HG02588 (cell line): ENCODE data around the gene CUBN.

Source experiments
- ATAC-seq: cut with Tn5 transposase; IDR thresholded peaks from one replicate; pipeline ENCODE4 v1.9.1; 2021; ENCODE audit warnings: mild to moderate bottlenecking, moderate library complexity; ENCODE audit not compliant: unreplicated experiment

The CUBN gene

DNA sequence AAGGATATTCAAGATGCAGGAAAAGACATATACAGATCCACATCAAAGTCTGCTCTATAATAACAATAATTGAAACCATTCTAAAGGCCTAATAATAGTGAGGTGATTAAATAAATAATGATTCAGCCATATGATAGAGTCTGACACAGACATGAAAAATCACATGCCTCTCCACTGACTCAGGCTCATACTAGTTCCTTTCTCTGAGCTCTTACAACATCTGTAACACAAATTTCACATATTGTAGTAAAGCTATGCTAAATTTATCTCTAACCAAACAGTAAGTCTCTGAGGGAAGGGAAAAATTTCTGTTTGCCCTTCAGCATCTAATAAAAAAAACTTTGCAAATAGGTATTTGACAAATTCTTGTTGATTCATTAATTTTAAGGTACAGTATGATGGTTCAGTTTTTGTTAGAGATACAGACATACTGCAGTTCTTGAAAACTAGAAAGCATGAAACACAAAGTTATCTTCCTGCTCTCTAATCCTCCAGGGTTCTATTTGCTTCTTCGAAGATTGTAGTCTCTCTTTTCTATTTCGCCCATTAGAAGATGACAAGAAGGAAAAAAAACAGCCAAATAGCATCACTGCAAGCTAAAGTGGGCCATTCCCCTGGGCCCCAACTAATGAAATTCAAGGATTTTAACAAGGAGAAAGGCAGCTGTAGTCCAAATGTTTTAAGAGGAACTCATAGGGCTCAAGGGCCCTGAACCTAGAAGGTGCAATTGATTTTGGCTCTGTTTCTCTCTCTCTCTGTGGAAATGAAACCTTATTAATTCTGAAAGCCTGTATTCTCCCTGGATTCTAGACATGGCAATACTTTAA is 53.9 kb downstream of the CUBN start:
- ATAC-seq: no peak

DNA sequence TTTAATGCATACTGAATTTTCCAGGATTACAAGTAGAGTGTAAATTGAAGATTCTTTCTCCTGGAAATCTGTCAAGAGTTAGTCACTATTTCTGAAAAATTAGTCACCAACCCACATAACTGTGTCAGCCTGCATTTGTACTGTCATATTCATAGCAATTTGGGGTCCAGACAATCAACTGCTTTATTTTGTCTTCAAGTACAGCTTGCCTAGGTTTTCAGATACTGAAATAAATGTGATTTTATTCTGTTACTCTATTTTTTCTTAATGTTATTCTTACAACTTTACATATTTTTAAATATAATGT is 55.1 kb downstream of the CUBN start:
- no peak for ATAC-seq

DNA sequence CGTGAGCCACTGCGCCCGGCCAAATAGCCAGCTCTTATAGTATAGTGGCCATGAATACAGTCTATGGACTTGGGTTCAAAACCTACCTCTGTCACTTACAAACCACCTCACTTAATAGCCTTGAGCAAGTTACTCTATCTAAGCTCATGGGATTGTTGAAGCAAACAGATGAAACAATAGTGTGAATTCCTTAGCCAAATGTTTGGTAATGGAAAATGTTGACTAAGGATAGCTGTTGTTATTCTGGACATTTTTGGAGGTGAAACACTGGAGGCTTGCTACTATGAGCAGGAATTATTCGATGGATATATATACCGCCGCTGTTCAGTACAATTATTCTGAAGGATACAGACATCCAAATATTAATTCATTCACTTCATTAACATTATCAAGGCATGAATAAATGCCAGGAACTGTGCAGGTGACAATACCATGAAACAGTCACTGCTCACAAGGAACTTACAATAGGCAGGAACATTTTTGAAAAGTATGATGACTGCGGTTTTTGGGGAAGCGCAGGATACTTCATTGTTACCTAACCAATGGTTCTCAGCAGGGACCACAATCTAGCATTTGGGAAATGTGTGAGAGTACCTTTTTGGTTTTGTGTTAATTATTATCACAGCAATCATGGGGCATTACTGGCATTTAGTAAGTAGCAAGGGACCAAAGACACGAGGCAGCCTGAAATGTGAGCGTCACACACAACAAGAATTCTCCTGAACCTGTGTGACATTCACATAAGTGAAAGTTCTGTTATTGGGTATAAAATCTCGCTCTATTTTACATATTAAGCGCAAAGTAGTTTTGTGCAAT is 55.7 kb downstream of the CUBN start:
- no peak for ATAC-seq

DNA sequence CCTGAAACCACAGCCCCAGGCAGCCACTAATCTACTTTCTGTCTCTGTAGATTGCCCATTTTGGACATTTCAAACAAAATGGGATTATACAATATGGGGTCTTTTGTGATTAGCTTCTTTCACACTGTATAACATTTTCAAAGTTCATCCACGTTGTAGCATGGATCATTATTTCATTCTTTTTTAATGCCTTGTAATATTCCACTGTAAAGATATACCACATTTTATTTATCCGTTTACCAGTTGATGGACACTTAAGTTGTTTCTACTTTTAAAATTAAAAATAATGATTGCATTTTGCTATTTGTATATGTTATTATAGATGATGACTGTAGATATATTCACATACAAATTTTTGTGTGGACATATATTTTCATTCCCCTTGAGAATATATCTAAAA is 60.7 kb downstream of the CUBN start:
- ATAC-seq: no peak

DNA sequence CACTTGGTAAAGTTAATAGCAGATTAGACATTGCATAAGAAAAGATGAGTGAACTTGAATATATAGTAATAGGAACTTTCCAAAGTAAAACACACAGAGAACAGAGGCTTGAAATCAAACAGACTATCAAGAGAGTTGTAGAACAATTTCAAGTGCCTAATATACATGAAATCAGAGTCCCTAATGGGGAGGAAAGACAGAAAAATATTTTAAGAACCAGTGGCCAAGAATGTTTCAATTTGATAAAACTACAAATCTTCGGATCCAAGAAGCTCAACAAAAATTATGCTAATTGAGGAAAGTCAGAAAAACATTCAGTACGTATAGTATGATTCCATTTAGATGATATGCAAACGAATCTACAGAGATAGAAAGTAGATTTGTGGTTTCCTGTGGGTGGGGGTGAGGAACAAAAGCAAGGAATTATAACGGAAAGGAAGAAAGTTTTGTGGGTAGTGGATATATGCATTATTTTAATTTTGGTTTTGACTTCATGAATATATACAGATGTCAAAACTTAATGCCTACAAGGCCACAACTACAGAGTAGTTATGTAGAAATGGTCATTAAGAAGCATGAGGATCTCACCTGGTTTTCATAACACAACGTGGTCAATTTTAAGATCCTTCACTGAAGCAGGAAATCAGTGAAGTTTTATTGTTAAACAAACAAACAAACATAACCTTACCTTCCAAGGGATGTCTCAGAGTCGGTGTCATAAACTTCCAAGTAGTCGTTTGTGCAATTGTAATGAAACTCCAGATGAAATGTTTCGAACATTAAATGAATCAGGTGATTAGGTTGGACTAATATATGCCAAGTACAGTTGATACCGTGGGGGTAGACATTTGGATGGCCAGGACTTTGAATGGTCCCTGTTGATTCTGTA is 62.0 kb downstream of the CUBN start:
- ATAC-seq: no peak

DNA sequence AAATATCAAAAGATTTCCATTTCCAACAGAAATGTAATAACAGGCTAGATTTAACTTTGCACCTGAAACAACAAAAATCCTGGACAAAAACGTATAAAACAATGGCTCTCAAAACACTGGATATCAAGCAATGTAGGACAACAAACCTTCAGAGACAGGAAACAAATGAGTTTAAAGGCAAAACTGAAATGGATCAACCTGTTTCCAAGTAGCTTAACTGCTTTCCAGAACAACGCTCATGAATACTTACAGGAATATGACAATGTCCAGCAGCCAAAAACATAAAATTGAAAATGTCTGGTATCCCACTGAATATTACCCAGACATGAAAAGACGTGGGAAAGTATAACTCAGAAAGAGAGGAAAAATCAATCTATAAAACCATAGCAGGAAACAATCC is 62.8 kb downstream of the CUBN start:
- ATAC-seq: no peak

DNA sequence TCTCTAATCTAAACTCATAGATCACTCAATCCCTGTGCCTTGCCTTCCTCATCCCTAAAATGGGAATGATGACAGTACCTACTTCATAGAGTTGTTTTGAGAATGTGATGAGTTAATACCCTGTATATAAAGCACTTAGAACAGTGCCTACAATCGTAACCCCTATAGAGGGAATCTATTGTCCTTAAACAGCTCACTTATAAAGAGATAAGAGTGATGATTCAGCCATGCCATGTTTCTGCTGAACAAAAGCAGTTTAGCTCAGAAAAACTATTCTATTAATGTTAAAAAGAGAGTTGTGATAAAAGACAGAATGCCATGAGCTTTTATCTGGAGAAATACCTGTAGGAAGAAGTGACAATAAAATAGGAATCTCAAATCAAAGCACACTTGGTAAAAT is 63.6 kb downstream of the CUBN start:
- ATAC-seq: no peak

DNA sequence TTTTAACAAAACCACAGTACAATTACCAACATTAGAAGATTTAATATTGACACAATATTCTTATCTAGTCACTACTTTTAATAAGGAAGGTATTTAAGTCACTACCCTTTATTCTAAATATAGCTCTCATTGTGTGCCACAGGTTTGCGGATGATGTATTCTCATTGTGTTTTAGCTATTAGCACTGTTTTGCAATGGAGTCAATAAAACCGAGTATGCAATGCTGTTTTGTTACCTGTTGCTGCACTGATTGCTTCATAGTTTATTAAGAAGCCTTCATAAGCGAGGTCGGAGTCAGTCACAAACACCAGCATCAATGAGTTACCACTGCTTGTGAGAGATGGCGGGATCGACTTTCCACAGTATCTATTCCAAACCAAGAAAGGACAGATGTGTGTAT is 64.3 kb downstream of the CUBN start:
- no peak for ATAC-seq

DNA sequence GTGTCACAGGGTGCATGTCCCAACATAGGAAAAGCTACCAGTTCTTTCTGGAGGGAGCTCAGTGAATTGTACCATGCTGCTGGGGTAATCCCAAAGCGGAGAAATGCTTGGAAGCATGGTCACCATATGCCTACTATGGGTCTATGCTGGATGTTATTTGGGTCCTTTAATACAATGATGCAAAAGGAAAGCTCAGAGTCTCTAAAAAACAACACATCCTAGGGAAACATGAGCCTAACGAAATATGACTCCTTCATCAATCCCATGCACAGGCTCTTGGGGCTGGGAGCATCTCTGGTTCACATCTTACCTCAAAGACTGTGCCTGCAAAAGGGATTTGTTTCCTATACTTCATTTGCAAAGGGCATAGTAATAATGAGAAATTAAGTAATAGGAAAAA is 65.2 kb downstream of the CUBN start:
- no peak for ATAC-seq

DNA sequence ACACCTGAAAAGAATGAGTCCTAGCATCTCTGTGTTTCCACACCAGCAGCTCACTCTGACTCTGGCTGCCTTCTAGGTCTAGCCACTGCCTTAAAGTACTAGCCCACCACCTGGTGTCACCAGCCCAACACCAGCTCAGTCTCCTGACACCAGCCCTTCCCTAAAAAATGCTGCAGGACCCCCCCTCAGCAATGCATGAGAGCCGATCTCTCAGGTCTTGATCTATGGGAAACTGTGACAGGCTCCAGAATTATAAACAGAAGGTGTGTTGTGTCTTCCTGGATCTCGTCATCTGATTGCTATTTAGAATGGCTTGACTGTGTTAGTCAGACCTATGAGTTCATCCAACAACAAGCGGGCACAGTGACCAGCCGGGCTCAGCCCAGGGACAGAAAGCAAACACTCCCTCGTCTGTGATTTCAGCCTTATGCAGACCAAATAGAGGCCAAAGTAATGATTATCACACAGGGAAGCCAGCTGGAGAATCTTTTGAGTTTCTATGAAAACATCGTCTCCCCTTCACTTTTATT is 66.6 kb downstream of the CUBN start:
- ATAC-seq: no peak

DNA sequence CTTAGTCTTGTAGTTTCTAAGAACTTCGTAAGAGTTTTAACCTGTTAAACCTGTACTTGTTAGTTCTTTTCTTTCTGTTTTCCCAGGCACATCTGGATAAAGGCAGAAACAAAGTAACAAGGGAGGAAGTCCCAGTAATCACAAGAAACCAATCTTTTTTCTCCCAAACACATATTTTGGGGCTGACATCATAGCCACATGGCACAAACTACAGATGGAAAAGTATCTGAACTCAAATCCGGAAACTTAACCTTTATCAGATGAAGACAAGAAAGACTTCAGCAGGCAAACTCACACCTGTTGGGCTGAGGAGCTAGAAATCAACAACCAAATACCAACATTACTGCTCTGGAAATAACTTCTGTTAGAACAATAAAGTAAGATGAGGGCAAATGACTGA is 67.1 kb downstream of the CUBN start:
- ATAC-seq: no peak

DNA sequence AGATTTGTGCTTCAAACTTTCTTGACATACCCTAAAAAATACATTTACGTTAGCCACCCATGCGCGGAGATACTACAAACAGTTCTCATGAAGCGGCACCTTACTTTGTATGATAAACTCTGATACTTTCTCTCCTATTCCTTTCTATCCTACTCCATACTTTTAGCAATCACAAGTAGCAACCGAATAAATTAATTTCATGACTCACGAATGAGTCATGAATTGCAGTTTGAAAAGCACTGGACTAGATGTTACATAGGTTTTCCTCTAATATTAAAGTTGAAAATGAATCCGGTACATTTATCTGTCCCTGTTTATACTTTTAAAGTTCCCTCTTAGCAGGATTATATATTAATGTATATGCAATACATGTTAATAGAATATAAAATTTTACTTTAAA is 67.6 kb downstream of the CUBN start:
- ATAC-seq: no peak

DNA sequence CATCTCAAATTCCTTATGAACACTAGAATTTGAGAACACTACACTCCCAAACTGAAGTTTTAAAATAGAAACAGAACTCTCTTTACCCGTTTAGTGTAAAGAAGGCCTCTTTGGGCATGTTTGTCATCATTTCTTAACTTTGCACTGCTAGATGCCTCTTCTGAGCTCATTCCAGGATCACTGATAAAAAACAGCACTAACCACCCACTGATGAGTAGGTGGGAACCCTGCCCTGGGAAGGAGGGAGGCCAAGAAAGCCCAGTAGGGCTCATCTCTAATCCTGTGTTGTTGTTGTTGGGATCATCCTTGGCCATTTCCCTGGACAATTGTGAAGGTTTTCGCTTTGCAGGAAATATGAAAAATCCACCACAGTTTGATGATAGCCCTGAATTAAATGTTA is 68.2 kb downstream of the CUBN start:
- ATAC-seq: no peak

DNA sequence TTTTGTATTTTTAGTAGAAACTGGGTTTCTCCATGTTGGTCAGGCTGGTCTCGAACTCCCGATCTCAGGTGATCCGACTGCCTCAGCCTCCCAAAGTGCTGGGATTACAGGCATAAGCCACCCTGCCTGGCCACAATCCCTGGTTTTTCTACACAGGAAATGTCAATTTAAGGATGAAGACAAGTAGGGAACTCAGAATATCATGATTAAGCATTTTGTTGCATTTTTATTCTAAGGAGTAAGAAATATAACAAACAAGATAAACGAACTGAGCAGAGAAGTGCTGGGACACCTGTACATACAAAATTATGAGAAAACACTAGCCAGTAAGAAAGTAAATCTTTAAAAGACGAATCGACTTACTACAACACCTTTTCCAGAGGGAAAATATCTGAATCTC is 69.3 kb downstream of the CUBN start:
- no peak for ATAC-seq

DNA sequence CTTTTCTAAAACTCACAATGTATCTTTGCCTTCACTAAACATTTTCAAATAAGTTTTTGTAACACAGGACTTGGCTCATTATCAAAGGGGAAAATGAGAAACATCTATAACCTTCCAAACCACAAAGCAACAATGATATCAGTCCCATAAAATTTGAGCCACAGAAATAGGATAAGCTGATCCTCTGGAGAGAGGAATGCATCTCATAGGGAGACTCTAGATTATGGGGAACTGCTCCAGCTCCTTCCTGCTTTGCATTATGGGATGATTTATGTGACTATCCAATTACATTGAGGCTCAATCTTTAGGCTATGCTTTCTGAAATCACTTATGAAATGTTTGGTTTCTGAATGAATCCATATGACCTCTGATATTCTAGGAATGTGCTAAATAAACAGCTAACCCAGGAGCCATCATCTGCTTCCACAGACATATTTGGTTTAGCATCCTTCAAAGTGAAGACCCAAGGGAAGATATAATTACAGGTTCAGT is 70.4 kb downstream of the CUBN start:
- ATAC-seq: no peak

DNA sequence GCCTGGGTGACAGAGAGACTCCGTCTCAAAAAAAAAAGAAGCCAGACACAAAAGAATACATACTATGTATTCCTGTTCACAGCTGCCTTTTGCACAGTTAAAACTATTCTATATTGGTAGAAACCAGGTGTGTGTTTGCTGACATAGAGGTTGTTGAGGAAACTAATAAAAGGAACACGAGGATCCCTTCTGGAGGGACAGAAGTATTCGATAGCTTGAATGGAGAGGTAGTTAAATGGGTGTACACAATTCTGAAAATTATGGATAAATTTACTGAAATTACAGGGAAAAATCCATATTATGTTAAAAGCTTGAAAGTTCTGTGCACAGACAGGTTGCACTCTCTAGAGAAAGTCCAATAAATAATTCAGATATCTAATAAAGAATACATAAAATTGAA is 71.5 kb downstream of the CUBN start:
- no peak for ATAC-seq

DNA sequence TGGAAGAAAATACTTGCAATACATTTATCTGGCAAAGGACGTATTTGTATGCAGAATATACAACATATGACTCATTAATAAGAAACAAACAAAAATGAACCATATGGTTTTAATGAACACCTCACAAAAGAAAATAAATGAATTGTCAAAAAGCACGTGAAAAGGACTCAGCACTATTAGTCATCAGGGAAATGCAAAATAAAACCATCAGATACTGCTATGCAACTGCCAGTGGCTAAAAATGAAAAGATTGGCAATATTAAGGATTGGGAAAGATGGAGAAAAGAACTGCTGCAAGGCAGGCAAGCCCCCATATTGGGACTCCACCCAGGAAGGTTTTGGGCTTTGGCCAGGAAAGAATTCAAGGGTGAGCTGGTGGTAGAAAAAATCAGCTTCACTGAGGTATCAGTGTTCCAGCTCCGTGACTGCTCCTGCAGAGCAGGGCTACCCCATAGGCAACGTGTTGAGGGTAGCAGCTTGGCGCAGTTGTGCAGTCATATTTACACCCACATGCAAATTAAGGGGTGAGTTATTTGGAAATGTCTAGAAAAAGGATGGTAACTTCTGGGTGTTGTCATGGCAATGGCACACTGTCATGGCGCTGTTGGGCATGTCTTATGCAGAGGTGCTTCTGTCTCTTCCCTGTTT is 72.7 kb downstream of the CUBN start:
- ATAC-seq: no peak

DNA sequence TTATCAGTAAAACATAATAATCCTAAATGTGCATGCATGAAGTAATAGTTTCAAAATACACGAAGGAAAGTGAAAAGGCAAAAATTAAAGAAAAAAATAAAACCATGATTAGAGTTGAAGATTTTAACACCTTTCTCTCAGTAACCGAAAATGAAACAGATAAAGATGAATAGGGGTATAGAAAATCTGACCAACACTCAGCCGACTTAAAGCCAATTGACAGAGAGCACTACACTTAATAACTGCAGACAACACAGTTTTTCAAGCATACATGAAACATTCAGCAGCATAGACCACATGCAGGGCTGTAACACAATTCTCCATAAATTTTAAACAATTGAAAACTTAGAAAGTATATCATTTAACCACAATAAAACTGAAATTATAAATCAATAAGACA is 76.1 kb downstream of the CUBN start:
- no peak for ATAC-seq

DNA sequence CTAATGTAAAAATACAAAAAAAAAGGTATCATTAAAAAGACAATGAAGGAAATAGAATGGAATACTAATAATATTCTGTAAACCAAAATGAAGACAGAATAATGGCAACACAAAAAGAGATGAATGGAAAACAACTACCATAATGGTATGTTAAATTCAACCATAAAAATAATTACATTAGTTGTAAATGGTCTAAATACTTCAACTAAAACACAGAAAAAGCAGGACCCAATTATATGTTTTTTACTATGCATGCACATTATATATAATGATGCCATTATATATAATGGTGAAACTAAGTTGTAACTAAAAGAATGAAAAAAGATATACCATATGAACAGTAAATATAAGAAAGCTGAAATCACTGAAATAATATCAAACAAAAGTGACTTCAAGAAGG is 76.5 kb downstream of the CUBN start:
- no peak for ATAC-seq

DNA sequence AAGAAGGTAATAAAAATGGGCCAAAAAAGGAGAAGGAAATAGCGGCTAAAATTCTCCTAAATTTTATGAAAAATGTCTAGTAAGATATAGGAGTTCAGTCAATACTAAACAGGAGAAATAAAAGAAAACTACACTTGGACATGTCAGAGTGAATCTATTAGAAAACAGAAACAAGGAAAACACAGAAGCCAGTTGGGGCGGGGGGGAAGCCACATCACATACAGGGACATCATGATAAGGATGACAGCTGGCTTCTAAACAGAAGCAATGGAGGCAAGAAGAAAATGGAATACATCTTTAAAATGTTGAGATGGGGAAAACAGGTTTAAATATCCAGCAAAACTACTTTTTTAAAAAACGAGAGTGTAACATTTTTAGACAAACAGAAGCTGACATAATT is 77.8 kb downstream of the CUBN start:
- no peak for ATAC-seq

DNA sequence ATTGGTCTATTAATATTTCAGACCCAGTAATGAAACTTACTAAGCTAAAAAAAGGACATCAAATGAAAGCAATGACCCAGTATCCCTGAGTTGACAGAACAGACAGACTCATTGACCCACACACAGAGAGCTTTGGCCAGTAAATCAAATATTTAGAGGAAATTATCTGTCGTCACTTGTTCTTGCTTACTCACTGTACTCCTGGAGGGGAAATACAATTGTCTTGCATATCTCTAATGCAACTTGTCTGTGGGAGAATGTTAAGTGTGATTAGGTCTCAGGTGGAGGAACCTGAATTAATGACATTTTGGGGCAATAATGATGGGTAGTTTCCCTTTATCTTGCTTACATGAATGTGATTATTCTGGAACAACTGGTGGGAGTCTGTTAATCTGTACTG is 80.4 kb downstream of the CUBN start:
- no peak for ATAC-seq
